GM18508 (cell line): ENCODE results near the gene SALL2.
"Not testable (repeated sequence)": the region's sequence is repeated elsewhere in the genome, so short reads cannot be mapped to it uniquely, and the experiment has no call there.

Experiments used
- ATAC-seq: cut with Tn5 transposase; IDR thresholded peaks from one replicate; pipeline ENCODE4 v1.9.1; 2021; ENCODE audit warnings: moderate number of reproducible peaks; ENCODE audit not compliant: insufficient read depth, unreplicated experiment

SALL2 gene

GRCh38 chr14:21525962-21526671 is at the start of gene SALL2:
SALL2 (minus strand) TSS chr14:21526346; CDS start chr14:21526127, 219 bp downstream.
- ATAC-seq, result no peak

- ATAC-seq, result no peak
Measured at GRCh38 chr14:21575661-21576060, 49.5 kb upstream of the SALL2 start.

- ATAC-seq, result no peak
Measured at GRCh38 chr14:21572604-21573003, 46.5 kb upstream of the SALL2 start.

- no peak for ATAC-seq
Measured at GRCh38 chr14:21558703-21559170, 32.6 kb upstream of the SALL2 start.

GRCh38 chr14:21557084-21557901 is 31.1 kb upstream of the SALL2 start:
- ATAC-seq, result no peak

GRCh38 chr14:21556378-21557083 is 30.4 kb upstream of the SALL2 start:
- ATAC-seq, result no peak

- ATAC-seq, result no peak
Measured at GRCh38 chr14:21553266-21553665, 27.1 kb upstream of the SALL2 start.

GRCh38 chr14:21544588-21544987 is 18.4 kb upstream of the SALL2 start:
- ATAC-seq, result not testable (repeated sequence)

- no peak for ATAC-seq
Measured at GRCh38 chr14:21543963-21544362, 17.8 kb upstream of the SALL2 start.

- no peak for ATAC-seq
Measured at GRCh38 chr14:21543521-21543960, 17.4 kb upstream of the SALL2 start.

- no peak for ATAC-seq
Measured at GRCh38 chr14:21541413-21542074, 15.4 kb upstream of the SALL2 start.

- ATAC-seq, result no peak
Measured at GRCh38 chr14:21539189-21539940, 13.2 kb upstream of the SALL2 start.

- ATAC-seq, result no peak
Measured at GRCh38 chr14:21537090-21537424, 10.9 kb upstream of the SALL2 start.

- no peak for ATAC-seq
Measured at GRCh38 chr14:21536418-21537089, 10.4 kb upstream of the SALL2 start.

- ATAC-seq, result no peak
Measured at GRCh38 chr14:21535545-21536417, 9.6 kb upstream of the SALL2 start.

- ATAC-seq, result no peak
Measured at GRCh38 chr14:21534576-21534975, 8.4 kb upstream of the SALL2 start.

GRCh38 chr14:21533294-21533693 is 7.1 kb upstream of the SALL2 start:
- no peak for ATAC-seq

GRCh38 chr14:21529515-21529914 is 3.4 kb upstream of the SALL2 start:
- no peak for ATAC-seq
